Activated B cell treated with CpG ODN at 0.5 μM for 24 hours (primary cell): Measurements from ENCODE around the gene TCF4. TPM values are rescaled to one million over a fixed set of nuclear protein-coding genes. Genes with fewer than 3 reads are reported as not detected.

ENCODE experiments used
- ATAC-seq: fragments of 200-7000 bp; cut with Tn5 transposase; one replicate; pipeline ENCODE4 v1.10.0; 2021; ENCODE audit warnings: low read depth, mild to moderate bottlenecking, moderate library complexity
- CTCF ChIA-PET: fragments of 350-600 bp; sonication (Branson Sonifier 250); formaldehyde crosslinking; loops from one replicate; lab custom pipeline; 2021; ENCODE audit warnings: antibody characterized with exemption; lab: Charles Lee
- POLR2A ChIA-PET: fragments of 350-600 bp; sonication (Branson Sonifier 250); formaldehyde crosslinking; loops from one replicate; lab custom pipeline; 2021; ENCODE audit warnings: antibody characterized with exemption; lab: Charles Lee
- DNase-seq: peaks from one replicate; pipeline ENCODE4 v3.0.0; 2022
- H3K27ac Mint-ChIP-seq: one replicate; pipeline ENCODE4 v1.8.0; 2020; ENCODE audit warnings: mixed read lengths
- H3K27me3 Mint-ChIP-seq: one replicate; pipeline ENCODE4 v1.8.0; 2021; ENCODE audit warnings: mixed read lengths
- H3K36me3 Mint-ChIP-seq: one replicate; pipeline ENCODE4 v1.8.0; 2021; ENCODE audit warnings: low read depth, mixed read lengths
- H3K4me1 Mint-ChIP-seq: one replicate; pipeline ENCODE4 v1.8.0; 2021; ENCODE audit warnings: mixed read lengths
- H3K4me3 Mint-ChIP-seq: one replicate; pipeline ENCODE4 v1.8.0; 2020; ENCODE audit warnings: mild to moderate bottlenecking, mixed read lengths
- H3K9me3 Mint-ChIP-seq: one replicate; pipeline ENCODE4 v1.8.0; 2020; ENCODE audit warnings: mixed read lengths
- CTCF ChIP-seq: fragments of 200-600 bp; IDR thresholded peaks from one replicate; pipeline ENCODE4 v1.8.0; 2022; ENCODE audit warnings: antibody characterized with exemption, mild to moderate bottlenecking
- intact Hi-C: fragments of 100-400 bp; cut with micrococcal nuclease; formaldehyde crosslinking; loops from one replicate; pipeline ENCODE4 v1.15.1; 2024
- total RNA-seq: library from RNA; stranded (reverse); gene quantifications from 2 replicates; pipeline ENCODE4 v1.2.3, GENCODE V29; 2022

The TCF4 gene
- total RNA-seq, 1 donor from 2014 or later = 270 TPM

- ATAC-seq (no peak), DNase-seq (no peak)
- ChIA-PET POLR2A (interaction anchor here (0.7 kb wide), 2 partner anchors 13 to 876 kb away, joined by 3 read pairs; no protein-coding TSS in a partner anchor), CTCF (interaction anchor here (1.7 kb wide), 1 partner anchor 24 kb away, joined by 5 read pairs; no protein-coding TSS in a partner anchor)
- Mint-ChIP-seq H3K27me3 (no peaks in the 10 kb centered on the region), H3K9me3 (no peaks in the 10 kb centered on the region), H3K36me3 (no peaks in the 10 kb centered on the region), H3K4me3 (no peak overlapping the region), H3K27ac (no peak overlapping the region), H3K4me1 (peaks cover 2% of the 10 kb centered on the region)
- TF ChIP-seq CTCF = no peak
- intact Hi-C loops = no loop called here
Observed at GRCh38 chr18:55369346-55369745, 218.6 kb downstream of the TCF4 start.

DNA sequence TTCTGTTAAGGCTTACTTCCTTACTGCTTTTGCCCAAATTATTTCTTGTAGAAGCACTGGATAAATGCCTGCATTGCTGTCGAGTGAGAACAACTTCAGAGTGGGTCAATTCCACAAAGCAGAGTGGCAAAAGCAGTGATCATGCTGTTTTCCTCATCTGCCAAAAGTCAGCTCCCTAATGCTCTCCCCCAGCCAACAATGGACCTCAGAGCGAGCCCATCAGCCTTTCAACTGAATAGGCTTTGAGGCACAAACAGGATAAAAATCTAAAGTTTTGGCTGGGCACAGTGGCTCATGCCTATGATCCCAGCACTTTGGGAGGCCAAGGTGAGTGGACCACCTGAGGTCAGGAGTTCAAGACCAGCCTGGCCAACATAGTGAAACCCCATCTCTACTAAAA, 222.7 kb downstream of the TCF4 start:
- CTCF ChIA-PET = no interaction called here
- no peak overlapping the region for H3K4me3 Mint-ChIP-seq

DNA sequence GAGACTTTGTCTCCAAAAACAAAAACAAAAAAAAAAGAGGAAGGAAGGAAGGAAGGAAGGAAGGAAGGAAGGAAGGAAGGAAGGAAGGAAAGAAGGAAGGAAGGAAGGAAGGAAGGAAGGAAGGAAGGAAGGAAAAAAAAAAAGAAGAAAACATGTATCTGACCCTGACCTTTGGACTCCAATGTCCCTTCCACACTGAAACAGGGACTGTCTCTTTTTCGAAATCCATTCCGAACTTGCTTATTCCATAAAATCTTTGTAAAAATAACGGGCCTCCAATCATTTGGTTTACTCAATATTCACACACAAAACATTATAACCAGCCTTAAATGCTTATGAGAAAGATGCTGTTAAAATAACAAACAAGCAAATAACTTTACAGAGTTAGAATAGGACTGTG, 225.7 kb downstream of the TCF4 start:
- no peak overlapping the region for H3K4me3 Mint-ChIP-seq
- POLR2A ChIA-PET = interaction anchor here (0.6 kb wide), 1 partner anchor 41 kb away, joined by 7 read pairs; no protein-coding TSS in a partner anchor
- H3K27me3 Mint-ChIP-seq = no peaks in the 10 kb centered on the region
- CTCF ChIA-PET = no interaction called here
- no peak overlapping the region for H3K27ac Mint-ChIP-seq
- peaks cover 13% of the 10 kb centered on the region for H3K4me1 Mint-ChIP-seq
- ATAC-seq (no peak), DNase-seq (no peak)
- H3K36me3 Mint-ChIP-seq = peaks cover 2% of the 10 kb centered on the region
- peaks cover 8% of the 10 kb centered on the region for H3K9me3 Mint-ChIP-seq
- no peak for TF ChIP-seq CTCF
- intact Hi-C loops = no loop called here

More for the DNA sequence above, 222.7 kb downstream of the TCF4 start:
- no peak for TF ChIP-seq CTCF
- POLR2A ChIA-PET = no interaction called here
- Mint-ChIP-seq H3K9me3 (peaks cover 8% of the 10 kb centered on the region), H3K27ac (no peak overlapping the region), H3K4me1 (peaks cover 8% of the 10 kb centered on the region), H3K36me3 (no peaks in the 10 kb centered on the region), H3K27me3 (no peaks in the 10 kb centered on the region)
- intact Hi-C loops = no loop called here
- ATAC-seq (no peak), DNase-seq (no peak)

DNA sequence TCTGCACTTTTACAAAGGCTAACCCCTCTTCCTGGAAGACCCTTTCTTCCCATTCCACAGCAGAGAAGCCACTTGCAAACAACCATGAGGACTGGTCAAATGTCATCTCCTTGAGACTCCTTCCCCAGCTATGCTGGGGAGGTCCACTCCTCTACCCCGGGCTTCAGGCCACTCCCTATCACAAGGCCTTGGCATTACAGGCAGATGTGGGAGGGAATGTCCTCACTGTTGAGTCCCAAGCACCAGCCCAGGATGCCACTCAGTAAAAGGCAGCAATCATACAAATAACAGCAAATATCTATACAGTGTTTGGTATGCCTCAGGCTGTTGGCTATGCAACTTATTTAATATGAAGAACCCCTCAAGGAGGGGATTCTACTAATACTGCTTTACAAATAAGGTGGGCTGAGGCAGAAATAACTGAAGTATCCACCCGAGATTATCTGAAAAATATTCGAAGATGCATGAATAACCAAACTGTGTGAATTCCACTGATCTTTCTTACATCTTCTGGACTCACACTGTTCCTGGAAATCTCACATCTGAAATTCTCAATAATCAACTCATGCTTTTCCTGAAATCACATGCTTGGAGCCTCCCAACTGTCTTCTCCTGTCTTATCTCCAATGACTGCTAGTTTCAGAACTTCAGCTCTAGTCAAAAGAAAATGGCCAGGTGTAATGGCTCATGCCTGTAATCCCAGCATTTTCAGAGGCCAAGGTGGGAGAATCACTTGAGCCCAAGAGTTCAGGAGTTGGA, 226.3 kb downstream of the TCF4 start:
- Mint-ChIP-seq H3K27me3 (no peaks in the 10 kb centered on the region), H3K4me1 (peaks cover 13% of the 10 kb centered on the region), H3K4me3 (no peak overlapping the region), H3K27ac (no peak overlapping the region), H3K9me3 (peaks cover 8% of the 10 kb centered on the region), H3K36me3 (peaks cover 2% of the 10 kb centered on the region)
- ChIA-PET POLR2A (no interaction called here), CTCF (no interaction called here)
- intact Hi-C loops = no loop called here
- DNase-seq = no peak
- no peak for TF ChIP-seq CTCF
- no peak for ATAC-seq

- no peak for DNase-seq
- ATAC-seq = no peak
- CTCF ChIA-PET = no interaction called here
- POLR2A ChIA-PET = interaction anchor here (0.7 kb wide), 1 partner anchor 1127 kb away, joined by 6 read pairs; no protein-coding TSS in a partner anchor
- no peak for TF ChIP-seq CTCF
- H3K9me3 Mint-ChIP-seq = peaks cover 8% of the 10 kb centered on the region
- peaks cover 2% of the 10 kb centered on the region for H3K36me3 Mint-ChIP-seq
- intact Hi-C loops = no loop called here
- H3K27ac Mint-ChIP-seq = no peak overlapping the region
- no peak overlapping the region for H3K4me3 Mint-ChIP-seq
- H3K4me1 Mint-ChIP-seq = peaks cover 13% of the 10 kb centered on the region
- H3K27me3 Mint-ChIP-seq = no peaks in the 10 kb centered on the region
Observed at GRCh38 chr18:55360061-55360460, 227.9 kb downstream of the TCF4 start.
